OCI-LY7 (cell line): ENCODE data around the gene VWF.
"Not testable (repeated sequence)": the region's sequence is repeated elsewhere in the genome, so short reads cannot be mapped to it uniquely, and the experiment has no call there.

ENCODE experiments used
- EZH2phosphoT487 ChIP-seq: fragments of 200-600 bp; sonication (generic); IDR thresholded peaks from 2 replicates; pipeline ENCODE4 v1.6.1; 2018; ENCODE audit warnings: low read depth, borderline replicate concordance, mild to moderate bottlenecking, mixed run types, antibody characterized with exemption, low read length, moderate library complexity, mixed read lengths
- TF ChIP-seq, protein P1 (sequence below): fragments of 200-600 bp; sonication (generic); conservative IDR thresholded peaks from 2 replicates; pipeline ENCODE4 v1.5.1; 2014; ENCODE audit warnings: mild to moderate bottlenecking, antibody characterized with exemption, low read length, moderate library complexity, mixed read lengths

DNA sequence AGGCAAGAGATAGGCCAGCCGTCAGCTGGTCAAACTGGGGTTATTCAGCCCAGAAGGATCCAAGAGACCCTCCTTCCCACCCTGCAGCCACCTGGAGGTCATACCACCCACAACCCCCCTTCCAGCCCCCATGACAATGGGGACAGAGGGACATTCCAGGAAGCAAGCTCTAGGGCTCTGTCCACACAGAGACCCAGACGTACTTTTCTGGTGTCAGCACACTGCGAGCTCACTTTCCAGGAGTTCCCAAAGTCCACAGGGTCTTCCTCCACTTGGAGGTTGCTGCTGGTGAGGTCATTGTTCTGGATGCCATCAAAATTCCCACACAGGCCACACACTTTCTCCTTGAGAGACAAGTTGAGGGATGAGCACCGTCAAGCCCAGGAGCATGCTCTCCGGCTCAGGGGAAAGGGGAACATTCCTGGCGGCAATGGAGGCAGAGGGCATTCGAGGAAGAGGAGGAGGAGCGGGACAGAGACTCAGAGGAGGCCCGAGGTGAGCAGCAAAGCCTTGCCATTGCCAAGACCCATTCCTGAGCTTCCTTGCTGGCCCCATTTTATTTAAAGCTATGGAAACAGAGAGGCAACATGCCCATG lies 98.7 kb downstream of the VWF start:
- TF ChIP-seq, protein P1, sequence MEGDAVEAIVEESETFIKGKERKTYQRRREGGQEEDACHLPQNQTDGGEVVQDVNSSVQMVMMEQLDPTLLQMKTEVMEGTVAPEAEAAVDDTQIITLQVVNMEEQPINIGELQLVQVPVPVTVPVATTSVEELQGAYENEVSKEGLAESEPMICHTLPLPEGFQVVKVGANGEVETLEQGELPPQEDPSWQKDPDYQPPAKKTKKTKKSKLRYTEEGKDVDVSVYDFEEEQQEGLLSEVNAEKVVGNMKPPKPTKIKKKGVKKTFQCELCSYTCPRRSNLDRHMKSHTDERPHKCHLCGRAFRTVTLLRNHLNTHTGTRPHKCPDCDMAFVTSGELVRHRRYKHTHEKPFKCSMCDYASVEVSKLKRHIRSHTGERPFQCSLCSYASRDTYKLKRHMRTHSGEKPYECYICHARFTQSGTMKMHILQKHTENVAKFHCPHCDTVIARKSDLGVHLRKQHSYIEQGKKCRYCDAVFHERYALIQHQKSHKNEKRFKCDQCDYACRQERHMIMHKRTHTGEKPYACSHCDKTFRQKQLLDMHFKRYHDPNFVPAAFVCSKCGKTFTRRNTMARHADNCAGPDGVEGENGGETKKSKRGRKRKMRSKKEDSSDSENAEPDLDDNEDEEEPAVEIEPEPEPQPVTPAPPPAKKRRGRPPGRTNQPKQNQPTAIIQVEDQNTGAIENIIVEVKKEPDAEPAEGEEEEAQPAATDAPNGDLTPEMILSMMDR = not testable (repeated sequence)
- not testable (repeated sequence) for TF ChIP-seq EZH2phosphoT487
